Neuron (in vitro differentiated cells): ENCODE data around the gene EDEM3.

Source experiments
- H2AFZ ChIP-seq: one replicate; pipeline ENCODE4 v1.6.1; 2013; ENCODE audit warnings: low read depth, mild to moderate bottlenecking, inconsistent platforms, low read length, moderate library complexity
- H3K27me3 ChIP-seq: one replicate; pipeline ENCODE4 v1.6.1; 2013; ENCODE audit warnings: low read length; ENCODE audit not compliant: insufficient read depth
- H3K36me3 ChIP-seq: one replicate; pipeline ENCODE4 v1.6.1; 2013; ENCODE audit warnings: low read length; ENCODE audit not compliant: insufficient read depth
- H3K4me1 ChIP-seq: one replicate; pipeline ENCODE4 v1.6.1; 2013; ENCODE audit warnings: low read length; ENCODE audit not compliant: insufficient read depth
- H3K4me3 ChIP-seq: 2 replicates; pipeline ENCODE4 v1.5.1; 2013; ENCODE audit warnings: mild to moderate bottlenecking, low read length, moderate library complexity
- H3K9me3 ChIP-seq: one replicate; pipeline ENCODE4 v1.6.1; 2013; ENCODE audit warnings: low read length

Gene EDEM3

GRCh38 chr1:184647471-184647870, 107.2 kb downstream of the EDEM3 start:
- H3K27me3 ChIP-seq: no peaks in the 10 kb centered on the region

GRCh38 chr1:184646824-184647223, 107.8 kb downstream of the EDEM3 start:
- Histone ChIP-seq H3K27me3 (no peaks in the 10 kb centered on the region), H2AFZ (no peak overlapping the region), H3K4me3 (no peak overlapping the region), H3K9me3 (peaks cover 4% of the 10 kb centered on the region), H3K4me1 (no peaks in the 10 kb centered on the region), H3K36me3 (no peaks in the 10 kb centered on the region)

More at GRCh38 chr1:184647471-184647870, 107.2 kb downstream of the EDEM3 start:
- Histone ChIP-seq H3K36me3 (no peaks in the 10 kb centered on the region), H3K9me3 (peaks cover 4% of the 10 kb centered on the region), H3K4me3 (no peak overlapping the region), H3K4me1 (no peaks in the 10 kb centered on the region), H2AFZ (no peak overlapping the region)

DNA sequence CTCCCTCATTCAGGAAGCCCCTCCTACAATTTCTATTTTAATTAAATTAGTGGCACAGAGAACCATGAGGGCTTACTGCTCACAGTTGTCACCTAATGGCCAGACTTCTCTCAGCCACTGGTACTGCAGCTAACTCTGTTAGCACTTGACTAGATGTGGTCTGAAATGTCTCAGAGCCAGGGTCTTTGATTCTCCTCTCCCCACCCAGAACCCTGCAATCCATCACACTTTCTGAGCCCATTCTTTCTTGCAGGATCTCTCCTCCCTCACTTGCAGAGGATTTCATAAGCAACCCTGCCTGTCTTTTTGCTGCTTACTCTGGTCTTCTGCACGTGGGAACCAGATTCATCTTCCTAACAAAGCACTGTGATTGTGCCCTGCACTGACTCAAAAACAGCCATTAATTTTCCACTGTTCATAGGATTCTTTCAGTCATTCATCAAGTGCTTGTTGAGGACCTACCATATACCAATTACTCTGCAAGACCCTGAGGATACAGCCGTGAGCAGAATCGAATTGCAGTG, 108.4 kb downstream of the EDEM3 start:
- H3K27me3 ChIP-seq: no peaks in the 10 kb centered on the region
- H3K4me3 ChIP-seq: no peak overlapping the region
- H3K9me3 ChIP-seq: peaks cover under 1% of the 10 kb centered on the region
- no peak overlapping the region for H2AFZ ChIP-seq
- no peaks in the 10 kb centered on the region for H3K36me3 ChIP-seq
- no peaks in the 10 kb centered on the region for H3K4me1 ChIP-seq

- Histone ChIP-seq H3K4me1 (no peaks in the 10 kb centered on the region), H2AFZ (no peak overlapping the region), H3K9me3 (no peaks in the 10 kb centered on the region), H3K27me3 (no peaks in the 10 kb centered on the region), H3K4me3 (no peak overlapping the region), H3K36me3 (no peaks in the 10 kb centered on the region)
These were observed 109.9 kb downstream of the EDEM3 start for GRCh38 chr1:184644771-184645170.

DNA sequence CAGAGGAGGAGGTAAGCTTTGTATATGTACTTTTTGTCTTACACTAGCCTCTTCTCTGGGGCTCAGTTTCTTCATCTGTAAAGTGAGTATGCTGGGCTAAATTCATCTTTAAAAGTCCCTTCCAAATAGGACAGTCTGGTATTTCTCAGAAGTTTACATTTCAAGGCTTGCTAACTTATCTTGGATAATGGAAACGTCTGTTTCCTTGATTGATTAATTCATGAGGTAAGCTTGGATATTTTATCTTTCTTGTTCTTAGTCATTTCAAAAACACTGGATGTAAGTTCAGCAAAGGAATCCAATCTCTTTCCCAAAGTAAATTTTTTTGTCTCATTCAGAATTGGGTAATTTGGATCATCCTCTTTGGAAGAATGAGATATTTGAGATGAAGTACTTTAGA, 111.0 kb downstream of the EDEM3 start:
- Histone ChIP-seq H3K36me3 (no peaks in the 10 kb centered on the region), H3K9me3 (no peaks in the 10 kb centered on the region), H3K4me3 (no peak overlapping the region), H3K4me1 (no peaks in the 10 kb centered on the region), H3K27me3 (no peaks in the 10 kb centered on the region), H2AFZ (no peak overlapping the region)

DNA sequence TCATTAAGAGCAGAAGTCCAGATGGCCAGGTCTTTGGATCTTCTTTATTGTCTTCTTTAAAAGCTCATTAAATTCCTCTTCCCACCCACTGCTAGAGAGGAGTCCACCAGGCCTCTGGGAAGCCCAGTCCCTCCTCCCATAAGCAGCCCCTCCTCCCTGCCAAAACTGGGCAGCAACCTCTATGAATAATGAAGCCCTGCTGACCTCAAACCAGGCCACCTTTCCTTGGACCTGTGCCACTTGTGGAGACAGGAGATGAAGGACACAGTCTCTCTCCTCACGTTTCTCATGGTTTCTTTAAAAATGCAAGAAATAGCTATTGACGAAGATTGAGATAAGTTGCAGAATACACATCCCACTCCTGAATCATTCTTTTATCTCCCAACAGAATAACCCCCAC, 112.8 kb downstream of the EDEM3 start:
- H3K27me3 ChIP-seq: no peaks in the 10 kb centered on the region
- H3K4me1 ChIP-seq: no peaks in the 10 kb centered on the region
- H3K4me3 ChIP-seq: no peak overlapping the region
- no peak overlapping the region for H2AFZ ChIP-seq
- H3K9me3 ChIP-seq: no peaks in the 10 kb centered on the region
- no peaks in the 10 kb centered on the region for H3K36me3 ChIP-seq

- Histone ChIP-seq H3K9me3 (no peaks in the 10 kb centered on the region), H2AFZ (no peak overlapping the region)
These were observed 114.2 kb downstream of the EDEM3 start for GRCh38 chr1:184640505-184640904.

More at GRCh38 chr1:184640505-184640904, 114.2 kb downstream of the EDEM3 start:
- H3K27me3 ChIP-seq: no peaks in the 10 kb centered on the region
- no peaks in the 10 kb centered on the region for H3K36me3 ChIP-seq
- H3K4me3 ChIP-seq: no peak overlapping the region
- no peaks in the 10 kb centered on the region for H3K4me1 ChIP-seq
